Stimulated activated naive CD8-positive, alpha-beta T cell treated with anti-CD3 and anti-CD28 coated beads, Interleukin-15, Interleukin-2, amounts not matched to agents 100 U/mL and 50 U/mL, for 24 hours (primary cell): ENCODE results near the gene TBC1D16.
"Not testable (repeated sequence)": the region's sequence is repeated elsewhere in the genome, so short reads cannot be mapped to it uniquely, and the experiment has no call there.

Source experiments
- ATAC-seq: fragments of 150-1000 bp; cut with Tn5 transposase; one replicate; pipeline ENCODE4 v1.10.0; 2021
- DNase-seq: peaks from one replicate; pipeline ENCODE4 v3.0.0; 2021

TBC1D16 gene

GRCh38 chr17:80003969-80004368 is 31.7 kb downstream of the TBC1D16 start:
- DNase-seq (no peak), ATAC-seq (no peak)

DNA sequence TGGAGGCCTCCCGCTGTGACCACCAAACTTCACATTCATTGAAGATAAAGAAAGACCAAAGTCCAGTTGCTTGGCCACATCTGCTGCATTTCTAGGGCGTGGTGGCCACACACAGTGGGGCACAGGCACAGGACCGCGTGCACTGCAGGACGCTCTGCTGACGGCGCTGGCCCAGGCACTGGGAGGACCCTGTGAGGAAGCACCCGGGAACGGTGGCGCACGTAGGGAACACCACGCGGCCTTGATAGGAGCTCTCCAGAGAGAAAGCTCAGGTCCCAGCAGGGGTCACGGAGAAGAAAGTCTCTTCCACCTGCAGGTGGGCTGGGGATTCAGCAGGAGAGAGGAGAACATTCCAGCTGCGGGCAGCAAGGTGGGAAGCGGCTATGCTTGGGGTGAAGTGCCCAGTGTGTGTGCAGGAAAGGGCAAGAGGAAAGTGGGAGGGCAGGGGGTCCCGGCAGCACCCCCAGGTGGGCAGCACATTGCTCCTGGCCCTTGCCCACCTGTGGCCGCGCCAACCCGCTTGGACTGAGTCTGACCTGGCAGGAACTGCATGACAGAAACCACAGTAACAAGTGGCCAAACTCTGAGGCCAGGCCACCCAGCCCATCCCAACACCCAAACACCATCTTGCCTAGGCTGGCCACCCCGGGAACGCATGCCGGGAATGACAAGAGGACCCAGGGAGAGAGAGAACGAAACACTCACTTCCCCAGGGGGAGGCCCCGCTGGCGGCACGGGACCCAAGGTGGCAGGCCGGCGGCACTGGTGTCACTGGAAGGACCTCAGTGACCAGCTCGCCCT is 32.8 kb downstream of the TBC1D16 start:
- no peak for ATAC-seq

GRCh38 chr17:80002070-80002641 is 33.5 kb downstream of the TBC1D16 start:
- ATAC-seq (no peak), DNase-seq (no peak)

More for the DNA sequence above, 32.8 kb downstream of the TBC1D16 start:
- no peak for DNase-seq

GRCh38 chr17:80000981-80001775 is 34.5 kb downstream of the TBC1D16 start:
- ATAC-seq, result no peak
- no peak for DNase-seq

DNA sequence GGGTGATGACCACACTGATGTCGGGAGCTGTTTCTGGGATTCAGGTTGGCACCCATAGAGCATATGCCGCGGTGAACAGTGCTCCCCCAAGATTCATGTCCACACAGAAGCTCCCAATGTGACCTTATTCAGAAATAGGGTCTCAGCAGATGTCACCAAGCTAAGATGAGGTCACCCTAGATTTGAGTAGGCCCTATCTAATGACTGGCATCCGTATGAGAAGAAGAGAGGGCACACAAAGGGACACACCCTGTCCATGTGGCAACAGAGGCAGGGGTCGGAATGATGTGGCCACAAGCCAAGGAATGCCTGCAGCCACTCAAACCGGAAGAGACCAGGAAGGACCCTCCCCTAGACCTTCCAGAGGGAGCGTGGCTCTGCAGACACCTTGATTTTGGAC is 35.5 kb downstream of the TBC1D16 start:
- DNase-seq (no peak), ATAC-seq (no peak)

GRCh38 chr17:79997011-79997660 is 38.5 kb downstream of the TBC1D16 start:
- ATAC-seq (peak; percentile 94), DNase-seq (peak; percentile 73)

- DNase-seq, result no peak
- no peak for ATAC-seq
Measured at GRCh38 chr17:79996291-79996690, 39.4 kb downstream of the TBC1D16 start.

DNA sequence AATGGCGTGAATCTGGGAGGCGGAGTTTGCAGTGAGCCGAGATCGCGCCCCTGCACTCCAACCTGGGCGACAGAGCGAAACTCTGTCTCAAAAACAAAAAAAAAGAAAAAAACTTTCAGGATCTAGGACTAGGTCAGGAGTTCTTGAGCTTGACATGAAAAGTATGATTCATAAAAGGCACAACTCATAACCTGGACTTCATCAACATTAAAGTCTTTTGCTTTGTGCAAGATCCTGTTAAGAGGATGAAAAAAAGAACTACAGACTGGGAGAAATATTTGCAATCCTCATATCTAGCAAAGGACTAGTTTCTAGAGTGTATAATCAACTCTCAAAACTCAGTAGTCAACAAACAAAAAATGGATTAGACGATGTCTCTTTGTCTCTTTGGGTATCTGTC is 40.0 kb downstream of the TBC1D16 start:
- no peak for DNase-seq

GRCh38 chr17:79994602-79995001 is 41.1 kb downstream of the TBC1D16 start:
- DNase-seq, result no peak
- ATAC-seq, result no peak

More for the DNA sequence above, 40.0 kb downstream of the TBC1D16 start:
- ATAC-seq, result no peak

- not testable (repeated sequence) for DNase-seq, ATAC-seq
Measured at GRCh38 chr17:79994228-79994569, 41.5 kb downstream of the TBC1D16 start.

DNA sequence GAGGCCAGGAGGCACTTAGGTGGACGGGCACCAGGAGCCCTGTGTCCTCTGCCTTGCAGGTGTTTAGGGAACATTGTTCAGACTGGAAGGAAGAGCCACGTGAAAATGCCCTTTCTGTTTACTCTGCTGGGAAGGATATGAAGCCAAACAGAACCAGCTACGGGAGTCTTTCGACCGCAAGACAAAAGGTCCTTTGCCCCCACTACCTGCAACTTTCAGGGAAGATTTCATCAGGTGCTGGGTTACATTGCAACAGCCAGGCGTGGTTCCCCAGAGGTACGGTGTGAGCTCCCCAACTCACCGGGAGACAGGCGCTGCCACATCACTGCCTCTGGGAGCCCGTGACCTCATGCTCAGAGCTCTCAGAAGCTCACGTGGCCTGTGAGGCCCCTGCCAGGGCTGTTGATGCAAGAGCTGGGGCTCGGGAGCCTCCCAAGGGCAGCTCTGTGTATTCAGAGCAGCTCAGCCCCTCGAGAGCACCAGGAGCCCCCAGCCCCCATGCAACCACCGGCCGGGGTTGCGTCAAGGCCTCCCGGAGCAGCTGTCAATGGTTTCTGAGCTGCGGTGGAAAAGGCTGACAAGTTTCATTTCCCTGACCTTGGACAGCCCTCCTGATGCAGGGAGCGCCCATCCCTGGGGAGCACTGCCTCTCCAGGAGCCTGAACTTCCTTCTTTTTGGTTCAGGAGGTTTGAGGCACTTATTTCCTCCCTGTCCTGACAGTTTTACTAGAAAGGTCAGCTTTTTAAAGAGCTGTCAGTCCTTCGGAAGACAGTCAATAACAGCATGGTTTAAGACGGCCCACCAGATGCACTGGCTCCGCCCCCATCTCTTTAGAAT is 42.1 kb downstream of the TBC1D16 start:
- DNase-seq, result peak; percentile 78
- ATAC-seq, result peak; percentile 67

- ATAC-seq (no peak), DNase-seq (no peak)
Measured at GRCh38 chr17:79992649-79993389, 42.9 kb downstream of the TBC1D16 start.

GRCh38 chr17:79991924-79992648 is 43.6 kb downstream of the TBC1D16 start:
- DNase-seq, result peak; percentile 33

GRCh38 chr17:79991140-79991923 is 44.3 kb downstream of the TBC1D16 start:
- ATAC-seq (peak; percentile 80), DNase-seq (peak; percentile 89)

More at GRCh38 chr17:79991924-79992648, 43.6 kb downstream of the TBC1D16 start:
- ATAC-seq, result peak; percentile 5

DNA sequence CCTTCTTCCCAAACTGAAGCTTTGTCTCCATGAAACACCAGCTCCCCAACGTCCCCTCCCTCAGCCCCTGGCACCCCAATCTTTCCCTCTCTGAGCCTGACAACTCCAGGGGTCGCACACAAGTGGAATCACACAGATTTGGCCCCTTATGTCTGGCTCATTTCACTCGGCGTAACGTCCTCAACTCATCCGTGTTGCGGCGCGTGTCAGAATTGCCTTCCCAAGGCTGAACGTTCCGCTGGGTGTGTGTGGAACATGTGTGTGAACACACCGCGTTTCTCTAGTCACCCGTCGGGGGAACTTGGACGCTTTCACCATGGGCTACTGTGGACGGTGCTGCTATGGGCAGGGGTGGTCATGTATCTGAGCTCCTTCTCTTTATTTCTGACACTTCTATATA is 45.0 kb downstream of the TBC1D16 start:
- DNase-seq, result no peak
- ATAC-seq, result no peak

DNA sequence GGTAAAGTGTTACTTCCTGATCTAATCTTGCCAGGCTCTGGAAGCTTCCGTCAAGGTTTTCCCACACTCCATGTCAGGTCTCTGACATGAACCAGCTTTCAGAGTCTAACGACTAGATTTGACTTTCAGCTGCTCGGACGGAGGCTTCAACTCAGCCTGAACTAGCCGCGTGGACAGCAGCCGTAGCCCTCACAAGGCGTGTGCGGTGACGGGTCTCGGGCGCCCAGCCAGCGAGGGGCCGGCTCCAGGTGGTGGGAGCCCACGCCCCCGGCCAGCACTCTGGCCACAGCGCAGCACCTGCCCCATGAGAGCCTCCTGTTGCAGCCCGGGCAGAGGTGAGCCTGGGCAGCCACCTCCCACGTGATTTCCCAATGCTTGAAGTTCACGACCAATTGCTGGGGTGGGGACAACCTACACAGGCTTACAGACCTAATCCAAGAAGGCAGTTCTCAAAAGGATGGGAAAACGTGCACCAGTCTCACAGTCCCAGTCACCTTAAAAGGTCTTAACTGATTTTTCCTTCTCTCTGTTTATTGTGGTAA is 45.5 kb downstream of the TBC1D16 start:
- ATAC-seq, result no peak
- no peak for DNase-seq

GRCh38 chr17:79989106-79989835 is 46.4 kb downstream of the TBC1D16 start:
- ATAC-seq, result no peak
- no peak for DNase-seq
